Measurements from ENCODE around the gene NCEH1.
"Not testable (repeated sequence)": the region's sequence is repeated elsewhere in the genome, so short reads cannot be mapped to it uniquely, and the experiment has no call there.

NCEH1 gene, protein sequence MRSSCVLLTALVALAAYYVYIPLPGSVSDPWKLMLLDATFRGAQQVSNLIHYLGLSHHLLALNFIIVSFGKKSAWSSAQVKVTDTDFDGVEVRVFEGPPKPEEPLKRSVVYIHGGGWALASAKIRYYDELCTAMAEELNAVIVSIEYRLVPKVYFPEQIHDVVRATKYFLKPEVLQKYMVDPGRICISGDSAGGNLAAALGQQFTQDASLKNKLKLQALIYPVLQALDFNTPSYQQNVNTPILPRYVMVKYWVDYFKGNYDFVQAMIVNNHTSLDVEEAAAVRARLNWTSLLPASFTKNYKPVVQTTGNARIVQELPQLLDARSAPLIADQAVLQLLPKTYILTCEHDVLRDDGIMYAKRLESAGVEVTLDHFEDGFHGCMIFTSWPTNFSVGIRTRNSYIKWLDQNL

DNA sequence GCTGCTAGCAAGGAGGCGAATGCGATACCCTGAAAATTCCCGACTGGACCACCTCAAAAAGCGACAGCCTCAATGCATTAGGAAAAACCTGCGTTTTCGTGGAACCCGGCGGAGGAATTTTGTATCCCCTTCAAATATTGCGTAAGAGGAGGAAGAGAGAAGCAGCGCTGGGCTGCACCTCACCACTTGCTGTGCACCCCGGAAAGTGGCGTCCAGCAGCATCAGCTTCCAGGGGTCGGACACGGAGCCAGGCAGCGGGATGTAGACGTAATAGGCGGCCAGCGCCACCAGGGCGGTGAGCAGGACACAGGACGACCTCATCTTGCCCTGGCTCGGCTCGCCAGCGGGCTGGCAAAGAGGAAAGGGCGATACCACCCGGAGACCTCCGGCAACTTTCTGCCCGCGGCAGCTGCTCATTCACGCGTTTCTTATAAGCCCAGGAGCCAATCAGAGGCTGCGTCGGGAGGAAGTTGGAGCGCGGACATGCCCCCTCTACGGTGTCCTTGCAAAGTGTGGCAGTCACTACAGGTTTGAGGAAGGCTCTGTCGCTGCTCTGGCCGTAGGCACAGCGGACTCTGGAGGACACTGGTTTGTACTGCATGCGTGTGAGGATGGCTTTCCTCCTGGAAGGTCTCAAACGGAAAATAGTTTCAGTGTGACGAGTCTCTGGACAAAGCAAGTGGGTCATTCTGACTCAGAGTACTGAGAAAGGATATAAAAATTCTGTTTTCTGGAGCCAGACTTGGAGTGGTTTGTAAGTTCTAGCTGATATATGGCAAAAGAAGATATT lies at the start of gene NCEH1:
Gene NCEH1, minus strand, starts transcription at position 404 of the 790 bp plus-strand sequence. Its CDS starts 83 bp downstream, at position 321.
- DNase-seq: peak; percentile 81

DNA sequence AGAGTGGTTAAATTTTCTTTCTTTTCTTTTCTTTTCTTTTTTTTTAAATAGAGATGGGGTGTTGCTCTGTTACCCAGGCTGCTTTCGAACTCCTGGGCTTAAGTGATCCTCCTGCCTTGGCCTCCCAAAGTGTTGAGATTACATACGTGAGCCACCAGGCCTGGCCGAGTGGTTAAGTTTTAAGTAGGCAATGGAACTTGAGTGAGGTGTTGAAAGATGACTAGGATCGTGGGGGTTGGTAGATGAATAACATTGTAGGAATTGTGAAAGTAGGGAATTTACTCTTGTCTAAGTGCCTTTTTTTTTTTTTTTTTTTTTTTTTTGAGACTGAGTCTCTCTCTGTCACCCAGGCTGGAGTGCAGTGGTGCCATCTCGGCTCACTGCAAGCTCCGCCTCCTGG lies 49.5 kb upstream of the NCEH1 start:
- DNase-seq: not testable (repeated sequence)

DNA sequence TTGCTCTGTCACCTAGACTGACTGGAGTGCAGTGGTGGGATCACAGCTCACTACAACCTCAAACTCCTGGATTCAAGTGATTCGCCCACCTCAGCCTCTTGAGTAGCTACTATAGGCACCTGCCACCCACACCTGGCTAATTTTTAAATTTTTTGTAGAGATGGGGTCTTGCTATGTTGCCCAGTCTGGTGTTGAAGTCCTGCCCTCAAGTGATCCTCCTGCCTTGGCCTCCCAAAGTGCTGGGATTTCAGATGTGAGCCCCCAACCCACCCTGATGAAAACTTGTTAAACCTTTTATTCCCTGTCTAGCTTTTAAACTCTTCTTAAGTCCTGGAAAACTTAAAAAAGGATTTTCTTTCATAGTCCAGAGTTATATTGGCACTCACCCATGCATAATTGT lies 42.3 kb upstream of the NCEH1 start:
- DNase-seq: no peak

DNA sequence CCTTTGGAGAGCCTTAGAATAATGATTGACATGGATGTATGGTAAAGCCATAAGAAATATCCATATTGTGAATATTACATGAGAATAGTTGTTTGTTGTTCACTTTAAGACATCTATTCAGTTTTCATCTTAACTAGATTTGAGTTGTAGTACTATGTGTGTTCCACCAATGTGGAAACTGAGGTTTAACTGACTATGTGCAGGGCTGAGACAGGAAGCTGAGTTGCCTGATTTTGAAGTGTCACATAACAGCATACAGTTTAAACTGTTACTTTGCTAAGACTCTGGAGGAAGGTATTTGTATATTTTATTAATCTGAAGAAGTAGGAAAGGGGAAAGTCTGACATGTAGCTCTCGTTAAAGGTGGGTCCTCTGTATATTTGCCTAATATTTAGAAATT lies 41.8 kb upstream of the NCEH1 start:
- DNase-seq: no peak

DNA sequence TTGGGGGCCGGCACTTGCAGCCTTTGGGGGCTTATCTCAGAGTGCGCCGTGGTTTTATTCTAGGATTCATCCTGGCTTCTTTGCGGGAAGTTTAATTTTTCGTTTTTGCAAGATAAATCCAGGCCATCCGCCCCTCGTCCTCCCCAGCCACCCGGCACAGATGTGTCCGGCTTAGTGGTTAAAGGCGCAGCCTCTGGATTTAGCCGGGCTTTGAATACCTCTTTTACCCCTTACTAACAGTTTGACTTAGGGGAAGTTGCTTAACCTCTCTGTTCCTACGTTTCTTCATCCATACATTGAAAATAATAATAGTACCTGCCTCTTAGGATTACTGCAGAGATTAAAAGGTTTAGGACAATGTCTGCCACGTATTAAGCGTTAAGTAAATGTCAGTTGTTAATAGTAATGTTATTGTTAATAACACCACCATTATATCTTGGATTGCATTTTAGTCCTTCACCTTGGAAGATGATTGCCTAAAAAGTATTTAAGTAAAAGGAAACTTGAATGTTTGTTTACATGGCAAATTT lies 40.4 kb upstream of the NCEH1 start:
- DNase-seq: no peak

DNA sequence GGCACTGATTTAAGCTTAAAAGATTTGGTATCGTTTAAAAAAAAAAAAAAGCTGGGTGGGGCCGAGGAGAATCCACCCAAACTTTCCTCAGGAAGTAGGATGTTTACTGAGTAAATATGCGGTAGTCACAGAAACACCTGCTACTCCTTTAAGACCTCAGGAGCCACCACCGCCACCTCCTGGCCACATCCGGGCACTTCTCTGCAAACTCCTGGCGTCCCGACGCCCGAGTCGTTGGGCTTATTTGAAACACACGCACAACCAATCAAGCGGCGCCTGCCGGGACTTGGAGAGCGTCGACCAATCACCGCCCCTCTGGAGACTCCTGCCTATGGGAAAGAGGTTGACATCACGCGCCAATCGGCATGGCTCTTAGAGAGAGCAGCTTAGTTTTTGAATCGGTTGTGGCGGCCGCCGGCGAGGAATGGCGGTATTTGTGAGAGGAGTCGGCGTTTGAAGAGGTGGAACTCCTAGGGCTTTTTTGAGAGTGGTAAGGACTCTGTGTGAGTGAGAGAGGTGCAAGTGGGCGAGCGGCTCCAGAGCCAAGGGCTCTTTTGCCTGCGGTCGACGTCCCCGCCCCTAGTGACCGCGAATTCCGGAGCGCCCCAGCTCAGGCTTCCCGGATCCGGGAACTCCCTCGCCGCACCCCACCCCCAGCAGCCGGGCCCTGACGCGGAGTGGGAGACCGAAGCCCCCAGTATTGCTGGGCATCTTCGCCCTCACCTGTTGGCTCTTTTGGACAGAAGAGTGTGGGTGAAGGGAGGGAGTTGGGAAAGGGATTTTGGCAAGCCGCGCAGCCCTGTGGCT lies 39.7 kb upstream of the NCEH1 start, which contains the start of gene ECT2:
Gene ECT2, plus strand, starts transcription at position 359 of the 807 bp plus-strand sequence. CDS start 3,805 bp downstream, outside the sequence.
- DNase-seq: peak; percentile 97

DNA sequence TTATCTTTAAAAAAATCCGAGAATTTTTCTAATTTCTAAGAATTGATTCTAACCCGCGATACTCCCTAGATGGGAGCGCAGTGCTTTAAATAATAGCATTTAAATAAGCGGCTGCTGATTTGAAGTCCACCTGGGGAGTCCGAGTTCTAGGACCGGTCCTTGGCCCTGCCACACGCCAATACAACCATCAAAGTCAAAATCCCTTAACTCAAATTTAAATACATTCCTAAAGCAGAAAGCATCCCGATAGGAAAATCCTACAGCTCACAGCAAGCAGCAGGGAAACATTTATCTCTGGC lies 39.2 kb upstream of the NCEH1 start:
- DNase-seq: no peak

DNA sequence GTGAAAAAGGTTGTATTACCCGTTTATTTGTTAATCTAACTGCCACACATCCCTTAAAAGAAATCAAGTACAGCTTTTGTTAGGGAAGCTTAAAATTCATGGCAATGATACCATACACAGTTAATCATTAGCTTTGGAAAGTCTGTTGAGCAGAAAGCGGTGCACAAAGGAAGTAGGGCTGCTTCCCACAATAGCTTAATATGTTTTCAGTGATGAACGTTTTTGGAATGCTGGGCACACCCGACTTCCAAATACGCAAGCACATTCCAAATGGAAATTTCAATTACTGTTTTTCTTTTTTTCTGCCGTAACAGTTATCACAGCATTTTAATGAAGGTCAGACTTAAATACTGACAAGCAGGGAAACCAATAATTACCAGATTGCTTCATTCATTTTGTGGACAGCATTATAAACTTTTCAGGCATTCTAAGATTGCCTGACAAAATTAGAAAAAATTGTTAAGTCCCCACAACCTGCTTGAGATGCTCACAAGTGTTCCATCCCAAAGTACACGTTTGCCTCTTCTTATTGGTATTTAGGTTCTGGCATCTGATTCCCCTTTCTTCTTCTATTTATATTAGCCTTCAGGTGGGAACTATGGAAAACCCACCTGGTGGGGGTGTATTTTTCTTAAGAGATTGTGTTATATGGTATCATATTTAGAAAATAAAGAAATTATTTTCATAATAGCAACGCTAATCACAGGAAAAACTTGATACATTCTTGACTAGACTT lies 38.5 kb upstream of the NCEH1 start:
- no peak for DNase-seq

DNA sequence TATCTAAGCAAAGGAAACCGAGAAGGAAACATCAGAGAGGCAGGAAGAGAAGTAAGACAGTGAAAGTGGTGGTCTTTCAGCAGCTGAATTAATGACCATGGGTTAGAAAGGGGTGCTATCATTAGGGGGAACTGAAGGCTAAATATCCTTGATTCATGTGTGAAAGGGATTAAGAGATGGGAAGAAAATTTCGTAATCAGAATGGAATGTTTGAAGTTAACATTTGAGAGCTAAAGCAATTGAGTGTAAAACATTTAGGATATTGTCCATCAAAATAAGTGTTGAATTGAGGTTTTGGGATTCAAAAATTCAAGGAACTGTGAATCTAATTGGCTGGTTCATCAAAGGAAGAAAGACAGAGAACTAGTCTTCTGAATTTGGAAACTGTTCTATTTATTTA lies 35.6 kb upstream of the NCEH1 start:
- no peak for DNase-seq

DNA sequence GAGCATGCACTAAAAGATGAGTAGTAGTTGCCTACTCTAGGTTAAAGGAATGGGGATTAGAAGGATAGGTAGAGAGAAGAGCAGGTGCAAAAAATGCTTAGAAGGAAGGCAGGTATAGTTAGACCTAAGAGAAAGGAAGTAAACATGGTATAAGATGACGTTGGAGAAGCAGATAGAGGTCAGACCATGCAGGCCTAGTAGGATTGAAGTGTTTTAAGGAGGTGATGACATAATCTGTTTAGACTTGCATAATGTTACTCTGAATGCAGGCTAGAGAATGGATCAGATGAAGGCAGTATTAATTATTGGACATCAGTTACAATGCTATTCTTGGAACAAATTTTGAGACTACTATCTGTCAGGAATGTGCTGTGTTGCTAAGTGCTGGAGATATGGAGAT lies 28.6 kb upstream of the NCEH1 start:
- no peak for DNase-seq

DNA sequence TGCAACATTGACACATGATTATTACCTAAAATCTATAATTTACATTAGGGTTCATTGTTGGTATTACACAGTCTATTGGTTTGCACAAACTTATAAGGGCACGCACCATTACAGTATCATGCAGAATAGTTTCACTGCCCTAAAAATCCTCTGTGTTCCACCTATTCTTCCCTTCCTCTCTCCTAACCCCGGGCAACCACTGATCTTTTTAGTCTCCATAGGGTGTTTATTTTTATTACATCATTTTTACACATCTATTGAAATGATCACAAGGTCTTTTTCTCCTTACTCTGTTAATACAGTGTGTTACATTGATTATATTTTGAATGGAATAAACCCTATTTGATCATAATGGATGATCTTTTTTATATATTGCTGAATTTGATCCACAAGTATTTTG lies 24.1 kb upstream of the NCEH1 start:
- DNase-seq: no peak

DNA sequence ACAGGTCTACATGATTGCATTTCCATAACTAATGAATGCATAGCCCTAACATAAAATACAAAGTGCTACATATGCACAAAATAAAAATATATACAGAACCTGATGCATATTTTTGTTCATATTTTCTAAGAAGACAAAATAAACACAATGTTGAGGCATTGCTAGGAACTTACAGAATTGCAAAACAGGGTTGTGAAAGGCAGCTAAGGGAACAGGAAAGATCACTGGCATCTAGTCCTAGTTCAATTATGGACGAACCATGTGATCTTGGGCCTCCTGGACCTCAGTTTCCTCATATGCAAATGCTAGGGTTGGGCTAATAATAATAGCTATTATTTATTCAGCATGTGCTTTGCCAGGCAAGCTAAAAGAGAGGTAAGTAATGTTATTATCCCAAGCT lies 15.5 kb upstream of the NCEH1 start:
- no peak for DNase-seq

DNA sequence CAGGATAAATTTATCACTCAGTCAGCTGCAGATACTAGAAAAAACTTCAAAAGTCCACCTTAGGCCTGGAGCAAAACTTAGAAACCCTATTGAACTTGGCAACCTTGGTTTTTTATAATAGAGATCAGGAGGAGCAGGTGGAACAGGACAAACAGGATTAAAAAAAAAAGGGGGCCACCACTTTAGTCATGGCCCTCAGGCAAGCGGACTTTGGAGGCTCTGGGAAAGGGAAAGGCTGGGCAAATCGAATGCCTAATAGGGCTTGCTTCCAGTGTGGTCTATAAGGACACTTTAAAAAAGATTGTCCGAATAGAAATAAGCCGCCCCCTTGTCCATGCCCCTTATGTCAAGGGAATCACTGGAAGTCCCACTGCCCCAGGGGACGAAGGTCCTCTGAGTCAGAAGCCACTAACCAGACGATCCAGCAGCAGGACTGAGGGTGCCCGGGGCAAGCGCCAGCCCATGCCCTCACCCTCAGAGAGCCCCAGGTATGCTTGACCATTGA lies 11.7 kb upstream of the NCEH1 start:
- DNase-seq: not testable (repeated sequence)

DNA sequence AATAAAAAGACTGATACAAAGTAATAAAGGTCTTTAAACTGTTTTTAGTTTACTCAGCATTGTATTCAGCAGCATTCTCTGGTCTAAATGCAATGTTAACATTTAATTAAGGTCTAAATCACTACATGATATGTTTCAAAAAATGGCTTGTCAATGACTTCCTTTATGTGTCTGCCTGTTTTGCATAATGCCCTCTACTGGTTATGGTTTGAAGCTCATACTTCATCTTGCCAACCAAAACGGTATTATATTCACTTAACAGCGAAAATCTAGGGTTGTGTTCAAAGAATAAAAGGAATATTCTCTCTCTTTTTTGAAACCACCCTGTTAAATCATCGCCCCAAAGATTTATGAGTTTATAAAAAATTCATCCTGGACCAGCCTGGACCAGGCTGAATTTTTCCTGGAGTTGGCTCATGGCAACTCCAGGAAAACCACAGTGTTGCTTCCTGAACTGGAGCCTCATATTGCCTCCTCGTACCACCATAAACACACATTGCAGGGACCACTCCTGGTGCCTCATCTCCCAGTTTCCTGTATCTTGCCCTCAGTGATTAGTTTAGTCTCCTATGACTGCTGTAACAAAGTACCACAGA lies 6.7 kb upstream of the NCEH1 start:
- DNase-seq: no peak

DNA sequence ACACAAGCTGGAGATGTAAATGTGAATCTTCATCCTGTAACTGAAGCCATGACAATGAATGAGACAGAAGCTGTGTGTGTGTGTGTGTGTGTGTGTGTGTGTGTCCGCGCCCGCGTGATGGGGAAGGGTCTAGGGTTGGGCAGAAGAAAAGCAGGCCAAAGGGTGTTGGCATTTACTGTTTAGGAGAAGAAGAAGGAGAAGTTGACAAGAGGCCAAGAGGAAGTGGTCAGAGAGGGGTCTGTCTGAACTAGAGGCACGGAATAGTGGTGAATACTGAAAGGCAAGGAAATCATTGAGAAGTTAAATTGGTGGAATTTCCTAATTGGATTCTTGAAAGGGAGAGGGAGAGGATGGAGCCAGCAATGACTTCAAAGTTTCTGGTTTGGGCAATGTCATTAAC lies 5.6 kb upstream of the NCEH1 start:
- DNase-seq: no peak

DNA sequence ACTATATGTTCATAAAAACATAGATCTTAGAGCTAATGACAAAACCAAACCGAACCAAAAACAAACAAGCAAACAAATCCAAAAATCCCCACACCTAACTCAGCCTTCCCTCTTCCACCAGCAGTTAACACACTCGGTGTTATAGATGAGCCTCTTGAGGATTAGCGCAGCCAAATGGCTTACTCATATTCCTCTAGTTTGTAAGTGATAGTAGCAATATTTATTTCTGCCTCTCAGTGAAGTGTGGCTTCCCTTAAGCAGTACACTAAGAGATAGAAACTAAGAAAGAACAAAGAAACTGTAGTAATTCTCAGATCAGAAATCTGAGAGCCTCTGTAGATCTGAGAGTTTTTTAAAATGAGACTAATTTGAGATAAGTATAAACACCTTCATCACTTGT lies 2.4 kb upstream of the NCEH1 start:
- no peak for DNase-seq

DNA sequence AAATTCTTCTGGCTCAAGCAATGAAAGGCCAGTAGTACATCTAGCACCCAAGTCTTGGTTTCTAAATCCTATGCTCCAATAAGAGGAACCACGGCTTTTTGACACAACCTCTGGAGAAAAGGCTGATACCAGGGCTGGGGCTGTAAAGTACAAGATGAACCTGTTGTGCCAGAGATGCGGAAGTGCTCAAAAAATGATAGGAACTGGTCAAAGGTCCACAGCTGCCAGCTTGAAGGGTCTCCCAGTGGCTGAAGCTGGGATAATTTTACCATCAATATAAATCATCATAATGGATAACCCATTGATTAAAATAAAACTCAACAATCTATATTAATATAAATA lies 558 bp upstream of the NCEH1 start:
- no peak for DNase-seq

DNA sequence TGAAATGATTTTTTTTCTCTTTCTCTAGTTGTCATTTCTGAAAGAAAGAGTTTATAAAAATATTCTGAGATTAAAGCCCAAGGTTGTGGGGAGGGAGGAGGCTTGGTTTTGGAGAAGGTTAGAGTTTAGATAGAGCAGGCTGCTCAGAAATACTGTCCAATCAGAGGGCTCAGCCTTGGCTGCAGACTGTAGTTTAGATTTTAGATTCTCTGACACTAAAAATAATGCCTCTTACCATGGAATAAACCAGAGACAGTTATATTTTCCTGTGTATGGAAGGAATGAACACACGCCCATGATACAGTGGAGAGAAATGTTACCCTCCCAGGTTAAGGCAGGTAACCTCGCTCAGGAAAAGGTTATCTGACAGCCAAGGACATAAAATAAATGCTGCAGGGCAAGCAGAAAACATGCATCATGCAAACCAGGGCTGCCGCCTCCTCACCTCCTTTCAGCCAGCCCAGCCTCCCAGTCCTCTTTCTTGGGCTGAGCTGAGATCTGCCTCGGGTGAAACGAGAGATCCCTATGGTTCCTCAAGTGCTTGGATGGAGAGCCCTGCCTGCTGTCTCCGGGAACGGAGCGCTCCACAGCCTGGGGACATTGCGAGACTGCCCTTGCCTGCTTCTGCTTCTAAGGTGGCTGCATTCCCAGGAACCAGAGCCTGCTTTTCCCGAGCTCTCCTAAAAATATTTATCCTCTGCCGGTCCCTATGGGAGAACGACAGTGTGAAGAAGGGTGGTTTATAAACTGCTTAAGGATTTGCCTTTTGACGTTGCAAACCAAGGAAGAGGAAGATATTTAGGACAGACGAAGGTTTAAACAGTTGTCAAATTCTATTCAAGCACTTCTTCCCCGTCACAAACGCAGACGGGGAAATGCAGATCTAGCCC lies 848 bp downstream of the NCEH1 start:
- DNase-seq: no peak

DNA sequence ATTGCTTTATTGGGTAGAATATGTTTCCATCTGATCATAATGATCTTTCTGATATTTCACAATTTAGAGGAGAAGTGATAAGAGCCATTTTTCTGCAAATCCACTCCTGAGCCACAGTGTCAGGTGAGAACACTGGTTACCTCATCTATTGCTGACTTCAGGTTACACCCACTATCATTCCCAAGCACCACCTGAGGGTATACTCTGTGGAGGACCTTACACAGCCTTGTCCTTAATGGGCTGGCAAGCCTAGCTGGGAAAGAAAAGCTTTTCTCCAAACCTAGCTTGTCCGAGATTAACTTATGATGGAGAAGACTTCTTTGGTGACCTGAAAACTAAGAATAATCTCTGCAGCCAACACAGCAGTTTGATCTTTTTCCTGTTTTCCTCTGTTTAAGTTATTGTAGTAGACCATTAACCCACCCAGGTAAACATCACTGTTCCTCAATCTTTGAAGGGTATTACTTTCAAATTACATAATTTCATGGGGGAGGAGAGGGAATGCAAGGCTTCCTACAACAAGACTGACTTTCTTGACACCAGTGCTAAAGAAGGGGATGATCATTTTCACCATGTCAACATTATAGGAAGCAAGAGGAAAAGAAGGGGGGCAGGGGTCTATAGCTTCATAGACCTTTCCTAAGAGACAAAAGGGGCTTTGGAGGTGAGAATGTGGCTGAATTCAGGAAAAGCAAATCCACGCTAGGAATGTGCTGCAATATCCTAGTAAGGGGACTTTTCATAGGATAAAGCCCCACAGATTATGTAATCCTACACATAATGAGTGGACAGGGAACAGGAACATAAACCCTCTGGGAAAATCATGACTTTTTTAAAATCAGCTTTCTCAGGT lies 1.7 kb downstream of the NCEH1 start:
- no peak for DNase-seq

DNA sequence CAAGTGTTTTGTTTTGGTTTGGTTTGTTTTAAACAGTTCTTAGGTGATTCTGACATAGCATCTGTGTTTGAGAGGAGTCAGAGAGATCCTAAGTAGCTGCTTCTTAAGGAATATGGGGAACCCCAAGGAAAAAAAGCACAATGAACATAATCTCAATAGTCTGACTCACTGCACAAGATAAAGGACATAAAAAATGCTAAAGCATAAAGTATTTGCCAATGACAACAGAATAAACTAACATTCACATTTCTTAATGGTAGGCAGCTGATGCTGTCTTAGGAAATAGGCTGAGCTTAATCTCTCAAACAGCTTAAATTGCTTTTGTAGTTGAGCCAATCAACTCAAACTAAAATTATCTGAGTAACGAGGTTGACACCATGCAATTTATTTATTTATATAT lies 2.9 kb downstream of the NCEH1 start:
- no peak for DNase-seq

Data from NCI-H510A (cell line).